OCI-LY1 (cell line): ENCODE data around the gene KANTR.

Source experiments
- CTCF ChIP-seq: fragments of 200-600 bp; sonication (generic), shearing (Covaris generic); IDR thresholded peaks from 2 replicates; pipeline ENCODE4 v1.5.1; 2017; ENCODE audit warnings: mild to moderate bottlenecking, antibody characterized with exemption, low read length, moderate library complexity, mixed read lengths
- EZH2 ChIP-seq: fragments of 200-600 bp; sonication (generic), shearing (Covaris generic); IDR thresholded peaks from 2 replicates; pipeline ENCODE4 v1.8.0; 2017; ENCODE audit warnings: borderline replicate concordance, mixed run types, mild to moderate bottlenecking, antibody characterized with exemption, low read length, moderate library complexity, mixed read lengths

- no peak for TF ChIP-seq CTCF
- TF ChIP-seq EZH2, result no peak
These were observed 65.2 kb downstream of the KANTR start for GRCh38 chrX:53159184-53159583.
